HG03558 (cell line): ENCODE data around the gene MKI67.
"Not testable (repeated sequence)": the region's sequence is repeated elsewhere in the genome, so short reads cannot be mapped to it uniquely, and the experiment has no call there.

Experiments used
- ATAC-seq: cut with Tn5 transposase; IDR thresholded peaks from one replicate; pipeline ENCODE4 v1.9.1; 2021; ENCODE audit warnings: moderate number of reproducible peaks; ENCODE audit not compliant: unreplicated experiment; ENCODE audit errors: extremely low read depth

The MKI67 gene

DNA sequence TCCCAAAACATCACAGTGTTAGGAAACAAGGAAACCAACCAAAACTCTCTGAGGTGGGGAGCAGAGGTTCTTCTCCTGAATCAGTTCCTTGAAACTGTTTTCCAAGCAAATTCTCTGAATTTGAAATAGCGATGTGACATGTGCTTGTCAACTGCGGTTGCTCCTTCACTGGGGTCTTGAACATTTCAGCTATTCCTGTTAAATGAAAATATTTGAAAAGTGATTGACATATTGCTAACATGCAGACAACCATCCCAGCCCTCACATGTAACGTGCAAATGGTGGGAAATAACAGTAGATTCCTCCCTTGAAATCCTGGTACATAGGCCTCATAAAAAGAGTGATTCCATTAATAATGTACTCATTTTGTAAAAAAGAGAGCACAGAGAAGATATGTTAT is 15.9 kb downstream of the MKI67 start:
- no peak for ATAC-seq

DNA sequence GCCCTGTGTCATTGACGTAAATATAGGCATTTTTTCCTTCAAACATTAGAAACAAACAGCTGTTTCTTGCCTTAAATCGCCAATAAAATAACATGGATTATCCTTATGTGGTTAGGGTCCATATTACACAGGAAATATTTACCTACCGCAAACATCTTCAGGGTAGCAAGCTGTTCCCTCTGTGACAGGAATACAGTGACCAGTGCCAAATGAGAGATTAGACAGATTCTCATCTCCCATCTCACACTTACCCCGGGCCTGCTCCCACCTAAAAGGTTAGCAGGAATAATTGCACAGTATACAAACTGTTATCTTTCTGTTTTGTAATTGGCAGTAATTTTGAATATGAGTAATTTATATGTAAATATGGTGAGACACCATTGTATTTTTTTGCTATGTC is 16.5 kb downstream of the MKI67 start:
- ATAC-seq, result no peak

DNA sequence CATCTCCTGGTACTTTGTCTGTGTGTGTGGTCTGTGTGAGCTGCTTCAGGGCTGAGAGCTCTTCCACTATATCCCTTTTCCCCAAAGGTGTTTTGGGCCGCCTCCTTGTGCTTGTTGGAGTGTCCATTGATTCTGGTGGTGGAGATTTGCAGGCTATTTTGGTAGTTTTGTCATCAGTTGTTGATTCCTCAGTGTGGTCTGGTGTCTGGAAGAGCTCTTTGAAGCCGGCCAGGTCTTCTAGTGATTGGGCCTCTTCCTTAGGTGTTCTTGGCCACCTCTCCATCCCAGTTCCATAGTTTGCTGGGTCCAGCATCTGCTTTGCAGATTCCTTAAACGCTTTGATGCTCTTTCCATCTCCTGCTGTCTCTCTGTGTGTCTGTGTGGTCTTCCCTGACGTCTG is 20.8 kb downstream of the MKI67 start:
- ATAC-seq, result no peak

DNA sequence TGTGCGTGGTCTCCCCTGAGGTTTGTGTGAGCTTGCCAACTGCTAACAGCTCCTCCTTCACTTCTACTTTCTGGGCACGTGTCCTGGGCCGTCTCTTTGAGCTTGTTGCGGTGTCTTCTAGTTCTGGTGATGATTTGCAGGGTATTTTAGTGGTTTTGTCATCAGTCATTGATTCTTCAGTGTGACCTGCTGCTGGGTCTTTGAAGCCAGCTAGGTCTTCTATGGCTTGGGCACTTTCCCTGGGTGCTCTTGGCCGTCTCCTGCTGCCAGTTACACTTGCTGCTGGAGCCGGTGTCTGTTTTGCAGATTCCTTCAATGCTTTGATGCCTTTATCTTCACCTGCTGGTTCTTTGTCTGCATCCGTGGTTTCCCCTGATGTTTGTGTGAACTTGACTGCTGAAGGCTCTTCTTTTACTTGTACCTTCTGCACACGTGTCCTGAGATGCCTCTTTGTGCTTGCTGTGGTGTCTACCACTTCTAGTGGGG is 23.0 kb downstream of the MKI67 start:
- ATAC-seq, result no peak

DNA sequence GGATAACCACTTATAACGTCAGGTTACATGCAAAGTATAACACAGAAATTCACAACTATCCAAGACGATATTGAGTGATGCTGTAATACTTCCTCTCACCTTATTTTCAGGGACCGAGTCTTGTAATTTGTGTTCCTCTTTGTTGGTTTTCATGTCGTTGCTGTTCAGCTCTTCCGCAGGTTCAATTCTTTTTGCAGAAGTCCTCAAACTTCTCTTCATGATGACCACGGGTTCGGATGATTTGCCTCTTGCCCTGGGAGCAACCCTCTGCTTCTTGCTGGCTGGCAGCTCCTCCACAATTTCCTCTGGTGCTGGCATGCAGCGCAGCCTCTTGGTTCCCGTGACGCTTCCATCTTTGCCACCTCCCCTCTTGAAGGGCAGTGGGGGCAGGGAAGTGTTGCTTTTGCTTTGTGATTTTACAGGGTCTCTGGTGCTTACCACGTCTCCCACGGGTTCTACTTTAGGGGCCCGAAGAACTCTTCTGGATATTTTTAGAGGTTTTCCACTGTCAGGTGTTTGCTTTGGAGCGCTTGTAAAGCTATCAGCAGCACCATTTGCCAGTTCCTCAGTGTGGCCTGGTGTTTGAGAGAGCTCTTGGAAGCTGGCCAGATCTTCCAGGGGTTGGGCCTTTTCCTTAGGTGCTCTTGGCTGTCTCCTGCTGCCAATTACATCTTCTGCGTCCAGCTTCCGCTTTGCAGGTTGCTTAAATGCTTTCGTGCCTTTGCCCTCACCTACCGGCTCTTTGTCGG is 23.6 kb downstream of the MKI67 start:
- no peak for ATAC-seq

DNA sequence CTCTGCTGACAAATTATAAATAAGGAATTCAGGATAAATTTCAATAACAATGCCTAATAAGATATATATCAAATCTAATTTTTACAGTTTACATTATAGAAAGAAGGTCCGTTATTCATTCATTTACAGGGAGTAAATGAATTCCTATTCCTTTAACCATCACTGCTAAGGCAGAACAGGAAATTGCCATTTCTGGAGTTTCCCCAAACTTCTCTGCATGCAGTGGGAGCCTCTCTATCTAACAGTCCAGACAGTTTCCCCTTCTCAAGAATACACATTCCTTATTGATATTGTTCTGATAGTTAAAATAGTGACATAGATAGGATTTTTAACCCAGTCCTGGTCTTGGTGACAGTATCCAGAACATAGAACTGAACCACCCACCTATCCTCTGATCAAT is 24.3 kb downstream of the MKI67 start:
- ATAC-seq, result no peak

DNA sequence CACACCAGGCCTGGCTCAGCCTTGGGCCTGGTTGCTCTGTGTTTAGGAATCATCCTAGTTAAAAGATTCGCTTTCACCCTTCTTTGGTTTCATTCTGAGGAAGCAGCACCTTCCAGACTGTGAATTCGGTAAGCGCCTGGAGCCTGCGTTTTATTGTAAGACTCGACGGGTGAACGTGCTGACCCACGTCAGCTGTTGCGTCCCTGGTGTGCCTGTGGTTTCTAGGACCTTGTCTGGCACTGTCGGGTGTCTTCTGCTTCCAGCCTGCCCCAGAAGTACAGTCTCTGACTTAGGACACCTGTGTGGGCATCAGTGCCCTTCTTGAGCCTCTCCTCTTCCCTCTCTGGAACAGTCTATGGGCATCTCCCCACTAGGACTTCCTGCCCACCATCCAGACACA is 26.3 kb downstream of the MKI67 start:
- ATAC-seq, result no peak

DNA sequence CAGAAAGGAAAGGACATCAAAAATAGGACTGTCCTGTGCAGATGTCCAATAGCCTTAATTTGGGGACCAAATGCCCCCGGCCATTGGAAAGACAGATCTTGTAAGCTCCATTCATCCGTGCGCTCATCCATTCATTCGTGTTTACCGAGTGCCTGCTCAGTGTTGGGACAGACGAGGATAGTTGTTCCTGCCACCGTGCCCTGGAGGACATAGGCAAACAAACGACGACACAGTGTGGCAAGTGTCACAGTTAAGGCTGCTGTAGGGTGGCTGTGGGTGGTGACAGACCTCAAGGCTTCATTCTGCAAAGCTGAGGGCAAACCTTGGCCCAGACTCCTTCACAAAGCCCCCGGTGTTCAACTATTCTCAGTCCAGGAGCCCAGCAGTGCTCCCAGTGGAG is 27.6 kb downstream of the MKI67 start:
- ATAC-seq, result no peak

DNA sequence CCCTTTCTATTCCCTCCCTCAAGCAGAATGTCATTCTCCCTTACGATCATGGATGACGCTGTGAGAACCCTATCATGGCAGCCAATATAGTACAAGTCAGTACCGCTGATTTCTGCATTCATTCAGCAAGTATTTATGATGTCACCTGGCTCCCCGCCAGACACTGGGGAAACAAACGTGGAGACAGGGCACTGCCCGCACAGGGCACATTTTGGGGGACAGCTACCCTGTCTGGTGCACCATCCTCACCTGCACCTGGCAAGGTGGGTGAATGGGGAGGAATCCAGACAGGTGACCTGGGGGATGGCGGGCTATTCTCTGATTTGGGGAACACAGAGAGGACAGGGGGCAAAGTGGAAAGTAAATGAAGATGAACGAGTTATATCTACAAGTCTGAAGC is 28.4 kb downstream of the MKI67 start:
- no peak for ATAC-seq

DNA sequence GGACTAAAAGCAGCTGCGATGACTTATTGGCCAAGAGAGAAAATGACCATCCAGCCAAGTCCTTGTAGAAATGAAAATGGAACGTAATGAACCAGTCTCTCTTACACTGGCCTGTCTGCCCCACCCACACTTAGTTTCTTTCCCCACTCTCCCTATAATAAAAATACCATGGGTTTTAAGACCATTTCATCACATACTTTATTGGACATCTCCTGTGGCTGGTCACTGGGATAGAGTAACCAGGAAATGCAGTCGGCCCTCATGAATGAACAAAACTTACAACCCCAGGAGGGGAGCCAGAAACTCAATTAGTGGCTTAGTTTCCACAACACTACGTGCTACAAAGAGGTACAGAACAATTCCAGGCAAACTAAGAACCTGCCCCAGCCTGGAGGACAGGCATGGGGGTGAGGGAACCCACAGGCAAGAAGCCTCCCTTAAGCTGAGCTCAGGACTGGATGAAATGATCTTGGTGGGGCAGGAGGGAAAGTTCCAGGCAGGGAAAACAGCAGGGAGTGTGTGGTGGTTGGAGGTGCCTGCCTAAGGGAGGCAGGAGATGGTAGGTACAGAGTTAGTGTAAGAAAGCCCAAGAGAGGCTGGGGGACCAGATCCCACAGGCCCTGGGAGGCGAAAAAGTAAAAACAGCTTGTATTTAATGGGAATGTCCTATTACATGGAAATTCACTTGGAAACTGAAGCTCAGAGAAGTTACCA is 29.6 kb downstream of the MKI67 start:
- no peak for ATAC-seq

DNA sequence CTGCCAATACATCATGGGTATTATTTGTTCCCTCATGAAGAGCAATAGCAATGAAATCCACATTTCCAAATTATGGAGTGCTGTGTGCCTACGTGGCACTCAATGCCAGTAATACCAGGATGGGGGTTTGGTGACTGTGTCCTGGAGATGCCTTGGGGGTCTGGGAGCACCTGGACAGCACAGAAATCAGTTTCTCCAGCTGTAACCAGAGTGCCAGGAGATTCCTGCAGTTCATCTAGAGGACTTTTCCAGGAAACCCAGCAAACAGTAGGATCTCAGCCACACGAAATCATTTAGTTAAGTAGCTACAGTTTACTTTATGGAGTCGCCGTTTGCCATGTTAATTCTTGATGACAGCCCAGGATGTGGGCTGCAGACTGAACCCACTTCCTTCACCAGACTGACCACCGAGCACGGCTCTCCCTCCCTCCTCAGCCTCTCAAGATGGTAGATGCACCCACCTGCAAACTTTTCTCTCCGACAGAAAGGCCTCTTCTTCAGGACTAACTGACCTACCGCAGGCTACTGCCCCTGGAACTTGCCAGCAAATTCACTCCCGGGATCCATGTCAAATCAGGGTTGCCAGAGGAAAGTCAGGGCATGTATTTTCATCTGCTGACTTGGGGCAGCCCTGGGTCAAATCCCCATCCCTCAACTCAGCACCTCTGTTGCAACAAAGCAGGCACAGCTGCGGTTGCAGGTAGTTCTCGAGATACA is 30.3 kb downstream of the MKI67 start:
- ATAC-seq, result peak; percentile 32

DNA sequence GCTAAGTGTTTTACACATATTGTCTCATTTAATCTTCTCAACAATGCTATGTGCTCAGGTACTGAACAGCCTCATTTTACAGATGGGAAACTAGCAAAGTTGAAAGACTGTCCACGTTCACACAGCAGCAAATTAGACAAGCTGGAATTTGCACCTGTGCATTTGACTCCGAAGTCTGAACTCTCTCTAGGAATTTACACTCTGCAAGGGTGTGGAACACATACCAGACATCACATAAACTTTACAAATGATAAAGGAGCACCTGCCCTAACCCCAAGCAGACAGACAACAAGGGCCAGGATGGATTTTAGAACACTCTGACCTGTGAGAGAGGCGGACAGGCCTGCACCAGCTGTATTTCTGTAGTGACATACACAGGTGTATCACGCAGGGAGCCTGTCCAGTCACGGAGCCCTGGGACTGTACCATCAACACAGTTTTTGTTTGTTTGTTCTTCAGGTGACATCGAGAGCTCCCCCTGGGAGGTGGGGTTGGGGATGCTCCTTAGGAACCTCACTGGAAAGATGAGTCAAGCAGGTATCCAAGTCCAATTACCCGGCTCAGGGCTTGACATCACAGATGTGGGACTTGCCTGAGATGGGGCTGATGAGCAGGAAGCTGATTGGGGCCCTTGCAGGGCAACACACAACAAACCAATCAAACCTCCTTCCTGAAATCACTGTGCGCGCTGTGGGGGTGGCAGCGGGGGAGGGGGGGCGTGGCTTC is 31.0 kb downstream of the MKI67 start:
- ATAC-seq, result peak; percentile 92

DNA sequence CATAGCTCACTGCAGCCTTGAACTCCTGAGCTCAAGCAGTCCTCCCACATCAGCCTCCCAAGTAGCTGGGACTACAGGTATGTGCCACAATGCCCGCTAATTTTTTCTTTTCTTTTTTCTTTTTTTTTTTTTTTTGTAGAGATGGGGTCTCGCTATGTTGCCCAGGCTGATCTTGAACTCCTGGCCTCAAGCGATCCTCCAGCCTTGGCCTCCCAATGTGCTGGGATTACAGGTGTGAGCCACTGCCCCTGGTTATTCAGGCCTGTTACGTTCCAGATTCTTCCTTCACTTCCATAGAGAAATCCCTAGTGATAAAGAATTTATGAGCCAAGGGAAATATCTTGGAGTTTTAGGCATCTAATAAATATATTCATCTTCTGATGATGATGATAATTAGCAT is 31.6 kb downstream of the MKI67 start:
- not testable (repeated sequence) for ATAC-seq

DNA sequence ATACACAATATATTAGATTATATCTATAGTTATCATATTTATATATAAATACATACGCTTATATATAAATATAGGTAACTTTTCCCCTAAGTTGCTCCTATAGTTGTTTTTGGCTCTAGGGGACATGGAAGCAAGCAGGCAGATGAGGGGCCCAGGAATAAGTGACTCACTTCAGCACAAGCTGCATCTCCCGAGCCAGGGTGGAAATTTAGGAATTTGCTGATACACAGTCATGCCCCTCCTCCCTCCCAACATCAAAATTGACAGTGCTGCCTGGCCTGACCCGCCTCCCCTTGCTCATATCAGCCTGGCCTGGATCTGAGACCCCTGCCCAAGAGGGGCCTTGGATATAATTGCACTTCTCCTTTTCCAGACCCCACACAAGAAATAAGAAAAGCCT is 33.8 kb downstream of the MKI67 start:
- no peak for ATAC-seq

DNA sequence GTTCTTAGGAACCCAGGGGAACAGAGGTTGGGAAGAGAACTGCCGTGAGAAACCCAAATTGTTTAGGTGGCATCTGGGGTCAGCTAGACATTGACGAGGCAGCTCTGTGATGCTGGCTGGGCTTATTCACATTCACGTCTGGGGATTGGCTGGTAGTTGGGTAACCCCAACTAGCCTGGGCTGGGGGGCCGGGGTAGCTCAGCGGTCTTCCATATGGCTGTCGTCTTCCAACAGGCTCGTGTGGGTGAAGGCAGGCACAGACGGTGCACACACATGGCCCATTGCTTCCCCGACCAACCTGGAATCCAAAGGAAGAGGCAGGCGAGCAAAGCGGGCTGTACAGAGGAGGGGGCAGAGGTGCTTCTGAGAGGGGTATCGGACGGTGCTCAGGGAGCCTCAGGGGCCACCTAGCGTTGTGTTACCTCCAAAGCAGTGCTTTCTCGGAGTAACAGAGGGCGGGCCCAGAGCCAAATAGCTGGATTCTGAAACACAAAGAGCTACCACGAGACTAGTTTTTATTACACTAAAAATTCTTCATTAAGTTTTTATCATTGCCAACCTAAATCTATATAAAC is 34.5 kb downstream of the MKI67 start:
- ATAC-seq, result no peak

DNA sequence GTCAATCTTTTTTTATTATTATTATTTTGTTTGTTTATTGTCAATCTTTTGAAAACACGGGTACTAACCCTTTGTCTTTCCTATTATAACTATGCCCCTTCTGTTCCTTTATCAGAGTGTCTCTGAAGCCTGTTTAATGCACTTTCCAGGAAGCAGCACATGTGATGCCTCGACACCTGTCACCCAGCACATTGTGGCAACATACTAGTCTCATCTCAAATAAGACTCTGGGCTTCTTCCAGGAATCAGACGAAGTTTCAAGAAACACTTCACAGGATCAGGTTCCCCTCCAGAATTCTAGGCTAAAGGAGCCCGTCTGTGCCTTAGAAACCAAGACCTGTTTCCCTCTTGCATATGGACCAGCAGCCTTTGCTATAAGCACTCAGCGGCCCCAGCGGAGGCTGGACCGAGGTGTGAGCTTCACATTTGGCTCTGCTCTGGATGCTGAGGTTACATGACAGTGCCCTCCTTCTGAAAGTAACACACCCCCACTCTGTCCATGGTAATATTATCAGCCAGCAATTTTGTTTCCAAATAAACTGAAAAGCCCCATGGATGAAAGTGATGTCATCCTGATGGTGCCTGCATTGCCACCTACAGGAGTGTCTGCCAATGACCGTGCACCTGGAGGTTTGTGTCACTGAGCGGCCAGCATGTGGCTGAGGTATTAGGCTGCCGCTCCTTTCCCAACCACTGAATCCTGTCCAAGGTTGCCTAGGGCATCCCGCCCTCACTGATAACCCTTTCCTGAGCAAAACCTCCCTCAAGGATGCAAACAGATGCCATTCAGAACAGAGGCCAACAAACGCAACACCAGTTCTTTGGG is 38.1 kb downstream of the MKI67 start:
- ATAC-seq, result no peak

DNA sequence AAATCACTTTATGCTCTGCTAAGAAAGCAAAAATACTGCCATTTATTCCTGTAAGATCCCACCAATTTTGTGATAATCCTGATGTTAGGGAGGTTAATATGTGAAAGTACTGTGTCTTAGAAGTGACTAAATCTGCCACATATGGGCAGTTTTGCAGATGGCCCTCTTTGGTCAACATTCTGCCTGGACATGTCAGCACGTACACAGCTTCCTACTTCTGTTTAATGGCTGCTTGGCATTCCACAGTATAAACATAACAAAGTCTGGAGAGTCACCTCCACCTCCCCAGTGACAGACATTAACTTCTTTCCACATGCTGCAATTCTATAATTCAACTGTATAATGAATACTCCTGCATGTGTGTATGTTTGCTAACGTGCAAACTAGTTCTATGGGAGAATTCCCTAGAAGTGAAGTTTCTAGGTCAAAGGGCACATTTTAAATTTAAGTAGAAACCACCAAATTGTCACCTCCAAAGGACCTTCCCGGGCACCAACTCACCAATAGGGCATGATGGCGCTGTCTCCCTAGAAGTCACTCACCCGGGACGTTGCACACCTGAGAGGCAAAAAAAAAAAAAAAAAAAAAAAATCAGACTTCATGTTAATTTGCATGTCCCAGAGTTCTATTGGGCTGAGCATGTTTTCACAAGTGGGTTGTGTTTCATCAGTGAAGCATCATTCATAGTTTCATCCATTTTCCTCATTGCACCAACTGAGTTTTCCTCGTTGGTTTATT is 38.9 kb downstream of the MKI67 start:
- ATAC-seq, result no peak

DNA sequence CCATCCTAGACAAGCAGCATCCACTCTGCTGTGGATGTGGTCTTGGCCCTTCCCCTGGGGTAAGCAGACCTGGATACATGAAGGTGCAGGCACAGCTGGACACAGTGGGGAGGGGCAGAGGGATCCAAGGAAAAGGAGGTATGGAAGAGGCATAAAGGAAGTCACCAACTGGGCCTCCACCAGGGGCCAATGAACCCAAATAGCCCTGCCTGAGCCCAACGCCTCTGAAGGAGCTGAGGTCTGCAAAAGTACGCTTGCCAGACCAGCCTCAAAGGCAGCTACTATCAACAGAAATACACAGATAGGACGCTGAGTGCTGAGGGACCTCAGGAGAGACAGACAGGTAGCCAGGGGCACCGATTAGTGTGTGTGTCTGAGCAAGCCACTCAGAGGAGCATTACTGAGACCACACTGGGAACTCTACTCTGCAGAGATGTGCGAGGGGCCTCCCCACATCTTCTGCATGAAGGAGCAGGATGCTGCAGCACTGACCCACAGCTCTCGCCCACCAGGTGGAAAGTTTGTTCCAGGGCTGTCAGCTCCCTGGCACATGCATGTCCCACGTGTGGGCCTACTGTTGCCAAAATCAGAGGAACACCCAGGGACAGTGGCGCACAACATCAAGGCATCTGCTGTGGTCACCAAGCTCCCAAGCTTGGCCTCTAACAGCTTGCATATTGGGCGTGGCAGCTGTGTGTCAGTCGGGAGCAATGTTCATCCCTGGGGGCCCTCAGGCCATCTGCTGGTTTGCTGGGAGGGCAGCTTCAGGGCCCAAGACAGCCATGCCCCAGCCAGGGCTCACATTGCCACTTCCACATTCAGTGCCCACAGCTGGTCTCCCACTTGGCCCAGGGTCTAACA is 40.0 kb downstream of the MKI67 start:
- no peak for ATAC-seq
